ENCODE data around the gene LRGUK. TPM values are rescaled to one million over a fixed set of nuclear protein-coding genes. Genes with fewer than 3 reads are reported as not detected.

LRGUK gene
- total RNA-seq, 1 experiment from 2014 or later: 1.5 TPM

GRCh38 chr7:134245253-134245652 lies 118.1 kb downstream of the LRGUK start:
- Histone ChIP-seq H3K14ac (ENCODE audit: insufficient read depth, low read length) (no peak overlapping the region), H2BK15ac (ENCODE audit: low read depth, low read length) (no peak overlapping the region), H2BK20ac (ENCODE audit: low read depth, low read length, poor library complexity, severe bottlenecking) (no peak overlapping the region), H3K4me2 (ENCODE audit: insufficient read depth, insufficient read length, low read length) (no peak overlapping the region), H4K8ac (replicated peaks; ENCODE audit: insufficient read length, low read depth, low read length) (no peak overlapping the region), H4K5ac (ENCODE audit: insufficient read length, low read depth, low read length) (no peak overlapping the region), H3T11ph (ENCODE audit: low read length) (no peak overlapping the region), H3K4me1 (ENCODE audit: insufficient read depth, low read length) (no peaks in the 10 kb centered on the region), H3K18ac (ENCODE audit: insufficient read length, low read depth, low read length) (no peak overlapping the region), H2BK12ac (ENCODE audit: insufficient read length, low read depth, low read length) (no peak overlapping the region), H2AK5ac (ENCODE audit: insufficient read length, low read length) (no peak overlapping the region), H4K20me1 (ENCODE audit: control insufficient read depth, insufficient read depth, insufficient read length) (no peaks in the 10 kb centered on the region), H3K23me2 (ENCODE audit: insufficient read length, low read depth, low read length, poor library complexity, severe bottlenecking) (no peaks in the 10 kb centered on the region), H2AFZ (ENCODE audit: low read length) (no peak overlapping the region), H3K27ac (ENCODE audit: insufficient read length, low read depth, low read length) (no peak overlapping the region), H3K56ac (ENCODE audit: insufficient read length, low read depth, low read length) (no peak overlapping the region), H3K9ac (ENCODE audit: extremely low read depth, insufficient read length, low read length) (no peak overlapping the region), H3K23ac (ENCODE audit: insufficient read length, low read depth, low read length) (no peak overlapping the region), H3K9me3 (ENCODE audit: control insufficient read depth, low read depth, low read length) (no peaks in the 10 kb centered on the region), H2BK120ac (ENCODE audit: low read depth, low read length, poor library complexity, severe bottlenecking) (no peak overlapping the region), H3K79me2 (ENCODE audit: insufficient read depth, low read length) (no peaks in the 10 kb centered on the region), H3K27me3 (ENCODE audit: insufficient read depth, low read length) (no peaks in the 10 kb centered on the region), H3K79me1 (ENCODE audit: insufficient read depth, low read depth, low read length, poor library complexity, severe bottlenecking) (no peaks in the 10 kb centered on the region), H2BK5ac (ENCODE audit: insufficient read length, low read length) (no peak overlapping the region), H3K4ac (ENCODE audit: low read depth, low read length) (no peak overlapping the region), H4K91ac (ENCODE audit: insufficient read length, low read depth, low read length) (no peak overlapping the region)
- H3K4me1 Mint-ChIP-seq: no peaks in the 10 kb centered on the region; a peak in 1 of 4 replicates
- no peak overlapping the region for H3K27ac Mint-ChIP-seq
- peaks cover 3% of the 10 kb centered on the region for H3K27me3 Mint-ChIP-seq (ENCODE audit: low read depth)
- WGBS (ENCODE audit: extremely low coverage, insufficient read length, low lambda C conversion rate): no CpG with 5 or more reads among the region's 2 CpGs
- TF ChIP-seq CTCF (conservative IDR thresholded peaks at IDR 0.05): no peak
- DNase-seq: no peak
- peaks cover 23 to 27% of the 10 kb centered on the region in 2 experiments for H3K9me3 Mint-ChIP-seq
- no peak overlapping the region for H3K4me3 Mint-ChIP-seq
- peaks cover 5 to 12% (median 8%) of the 10 kb centered on the region in 3 experiments for H3K36me3 Mint-ChIP-seq (ENCODE audit: insufficient read depth in 1 of 3, low read depth in 3 of 3)
